Lower leg skin (tissue), 4 donors: ENCODE measurements around the gene EIF1AD. TPM values are rescaled to one million over a fixed set of nuclear protein-coding genes. Genes with fewer than 3 reads are reported as not detected.

Experiments
- DNase-seq, 2 donors: peaks; one replicate each; pipeline ENCODE4 v3.0.0-alpha.2; 2019; ENCODE audit warnings: low spot score in 2 of 2
- H3K4me3 ChIP-seq: fragments of 200-600 bp; sonication (generic); 2 replicates; pipeline ENCODE4 v1.5.1; 2017; ENCODE audit warnings: mild to moderate bottlenecking, low read depth; ENCODE audit not compliant: poor library complexity, severe bottlenecking
- CTCF ChIP-seq, 3 donors: fragments of 450-650 bp; IDR thresholded peaks; one replicate each; pipeline ENCODE4 v1.5.1; 2016; ENCODE audit warnings: antibody characterized with exemption in 3 of 3, mild to moderate bottlenecking in 3 of 3, moderate library complexity in 2 of 3
- POLR2A ChIP-seq, 2 donors: fragments of 450-650 bp; IDR thresholded peaks; one replicate each; pipeline ENCODE4 v1.6.1; 2016 to 2017; ENCODE audit warnings: antibody characterized with exemption in 2 of 2, mild to moderate bottlenecking in 1 of 2, moderate library complexity in 1 of 2
- WGBS, 2 donors: methylation state at CpG; one replicate each; pipeline ENCODE4 v1.1.5; 2018; 5-methylcytosine and 5-hydroxymethylcytosine counted together
- intact Hi-C: fragments of 100-400 bp; cut with DNase I; formaldehyde crosslinking; loops from one replicate; pipeline ENCODE4 v1.15.0; 2023; ENCODE audit warnings: low total_unique reads
- total RNA-seq, 4 donors: library from RNA; depleted of rRNA; stranded (reverse); fragments of >200 nt; gene quantifications; one replicate each; pipeline ENCODE4 v1.1.0, GENCODE V29; 2016

The EIF1AD gene
- total RNA-seq, 4 donors from 2014 or later = 48.3 to 66.0 (median 57.2) TPM

- intact Hi-C loops = no loop called here
- 81 to 83% methylated on average over 10 of the region's 10 CpGs for WGBS, 2 donors
- TF ChIP-seq CTCF (IDR thresholded peaks at IDR 0.05) (no peak), POLR2A (IDR thresholded peaks at IDR 0.05) (no peak)
- H3K4me3 ChIP-seq = no peak overlapping the region
- no peak for DNase-seq
Observed at GRCh38 chr11:65979261-65979759, 22.6 kb downstream of the EIF1AD start.

- no peak overlapping the region for H3K4me3 ChIP-seq
- WGBS, 2 donors = 87 to 91% methylated on average over 29 to 34 of the region's 34 CpGs
- intact Hi-C loops = no loop called here
- no peak for DNase-seq
- TF ChIP-seq POLR2A (IDR thresholded peaks at IDR 0.05) (no peak), CTCF (IDR thresholded peaks at IDR 0.05) (no peak)
Observed at GRCh38 chr11:65978391-65979238, 23.3 kb downstream of the EIF1AD start.

GRCh38 chr11:65977621-65978390, 24.2 kb downstream of the EIF1AD start:
- intact Hi-C loops = no loop called here
- H3K4me3 ChIP-seq = no peak overlapping the region
- TF ChIP-seq CTCF (IDR thresholded peaks at IDR 0.05) = no peak
- no peak for TF ChIP-seq POLR2A (IDR thresholded peaks at IDR 0.05)
- DNase-seq = no peak
- WGBS, 2 donors = 87 to 94% methylated on average over 27 to 28 of the region's 29 CpGs

GRCh38 chr11:65976216-65977176, 25.5 kb downstream of the EIF1AD start:
- intact Hi-C loops = no loop called here
- H3K4me3 ChIP-seq = no peak overlapping the region
- WGBS, 2 donors = 82 to 84% methylated on average over 39 to 43 of the region's 43 CpGs
- TF ChIP-seq CTCF (IDR thresholded peaks at IDR 0.05) (no peak), POLR2A (IDR thresholded peaks at IDR 0.05) (no peak)
- DNase-seq = no peak

- 89 to 94% methylated on average over 9 of the region's 9 CpGs for WGBS, 2 donors
- intact Hi-C loops = no loop called here
- TF ChIP-seq POLR2A (IDR thresholded peaks at IDR 0.05) (no peak), CTCF (IDR thresholded peaks at IDR 0.05) (no peak)
- no peak for DNase-seq
- H3K4me3 ChIP-seq = no peak overlapping the region
Observed at GRCh38 chr11:65975771-65976170, 26.2 kb downstream of the EIF1AD start.
